Neural cell (in vitro differentiated cells): ENCODE results near the gene PER1. TPM values are rescaled to one million over a fixed set of nuclear protein-coding genes. Genes with fewer than 3 reads are reported as not detected.

ENCODE experiments used
- H2AFZ ChIP-seq: fragments of 200-600, 300-800 bp; sonication (generic), shearing (Covaris generic); 2 replicates; pipeline ENCODE4 v1.6.0; 2014; ENCODE audit warnings: low read depth, mild to moderate bottlenecking, antibody characterized with exemption, low read length, moderate library complexity
- H3F3A ChIP-seq: fragments of 200-600 bp; shearing (Covaris generic); 2 replicates; pipeline ENCODE4 v1.6.1; 2016; ENCODE audit warnings: mild to moderate bottlenecking, moderate library complexity, mixed read lengths, antibody characterized with exemption, low read length; ENCODE audit not compliant: insufficient read depth, poor library complexity, severe bottlenecking
- H3K27ac ChIP-seq: fragments of 200-600, 300-800 bp; sonication (generic), shearing (Covaris generic); 2 replicates; pipeline ENCODE4 v1.5.1; 2014; ENCODE audit warnings: mild to moderate bottlenecking, low read length, moderate library complexity
- H3K27me3 ChIP-seq: fragments of 300-800, 200-600 bp; sonication (generic), shearing (Covaris generic); 2 replicates; pipeline ENCODE4 v1.6.0; 2014; ENCODE audit warnings: mild to moderate bottlenecking, low read depth, low read length, moderate library complexity; ENCODE audit not compliant: insufficient read depth
- H3K36me3 ChIP-seq: fragments of 300-800, 200-600 bp; sonication (generic), shearing (Covaris generic); 2 replicates; pipeline ENCODE4 v1.5.1; 2014; ENCODE audit warnings: mild to moderate bottlenecking, antibody characterized with exemption, low read length, moderate library complexity; ENCODE audit not compliant: insufficient read depth
- H3K4me2 ChIP-seq: fragments of 300-800, 200-600 bp; sonication (generic), shearing (Covaris generic); 2 replicates; pipeline ENCODE4 v1.6.0; 2014; ENCODE audit warnings: mild to moderate bottlenecking, low read length
- H3K4me3 ChIP-seq: fragments of 300-800, 200-600 bp; sonication (generic), shearing (Covaris generic); 2 replicates; pipeline ENCODE4 v1.5.1; 2014; ENCODE audit warnings: mild to moderate bottlenecking, low read length, moderate library complexity
- H3K79me2 ChIP-seq: fragments of 200-600 bp; shearing (Covaris generic); replicated peaks from 2 replicates; pipeline ENCODE4 v1.6.0; 2014; ENCODE audit warnings: mild to moderate bottlenecking, low read length, moderate library complexity; ENCODE audit not compliant: insufficient read depth
- H3K9ac ChIP-seq: fragments of 300-800, 200-600 bp; sonication (generic), shearing (Covaris generic); 2 replicates; pipeline ENCODE4 v1.6.1; 2016; ENCODE audit warnings: mild to moderate bottlenecking, low read length, mixed read lengths
- H3K9me2 ChIP-seq: fragments of 200-600 bp; shearing (Covaris generic); 2 replicates; pipeline ENCODE4 v1.6.1; 2016; ENCODE audit warnings: mild to moderate bottlenecking, low read length, mixed read lengths; ENCODE audit not compliant: insufficient read depth
- H3K9me3 ChIP-seq: fragments of 200-600, 300-800 bp; sonication (generic), shearing (Covaris generic); 2 replicates; pipeline ENCODE4 v1.6.1; 2016; ENCODE audit warnings: mild to moderate bottlenecking, mixed run types, low read length, moderate library complexity, mixed read lengths
- H4K20me1 ChIP-seq: fragments of 200-600 bp; shearing (Covaris generic); 2 replicates; pipeline ENCODE4 v1.6.1; 2016; ENCODE audit warnings: mild to moderate bottlenecking, mixed run types; ENCODE audit not compliant: insufficient read depth
- CTCF ChIP-seq: fragments of 450-650 bp; IDR thresholded peaks from 2 replicates; pipeline ENCODE4 v1.5.1; 2014; ENCODE audit warnings: antibody characterized with exemption, mild to moderate bottlenecking, moderate library complexity; ENCODE audit not compliant: poor library complexity, severe bottlenecking
- EP300 ChIP-seq: fragments of 450-650 bp; conservative IDR thresholded peaks from 2 replicates; pipeline ENCODE4 v1.6.1; 2014; ENCODE audit warnings: antibody characterized with exemption, mild to moderate bottlenecking, moderate library complexity; ENCODE audit not compliant: poor library complexity, severe bottlenecking
- EZH2 ChIP-seq: fragments of 200-600, 300-800 bp; shearing (Covaris generic), sonication (generic); IDR thresholded peaks from 2 replicates; pipeline ENCODE4 v1.6.1; 2014; ENCODE audit warnings: antibody characterized with exemption, low read length, borderline replicate concordance, mild to moderate bottlenecking; ENCODE audit not compliant: insufficient read depth, poor library complexity, severe bottlenecking
- MXI1 ChIP-seq: fragments of 450-650 bp; conservative IDR thresholded peaks from 2 replicates; pipeline ENCODE4 v1.6.1; 2014; ENCODE audit warnings: antibody characterized with exemption, mild to moderate bottlenecking; ENCODE audit not compliant: poor library complexity, severe bottlenecking
- POLR2AphosphoS5 ChIP-seq: IDR thresholded peaks from 2 replicates; pipeline ENCODE4 v1.6.1; 2012
- RAD21 ChIP-seq: fragments of 450-650 bp; conservative IDR thresholded peaks from 2 replicates; pipeline ENCODE4 v1.6.1; 2014; ENCODE audit warnings: antibody characterized with exemption, mild to moderate bottlenecking, moderate library complexity
- REST ChIP-seq: IDR thresholded peaks from 2 replicates; pipeline ENCODE4 v1.6.1; 2012; ENCODE audit warnings: borderline replicate concordance
- SMC3 ChIP-seq: fragments of 450-650 bp; conservative IDR thresholded peaks from 2 replicates; pipeline ENCODE4 v1.6.1; 2014; ENCODE audit warnings: antibody characterized with exemption, mild to moderate bottlenecking, moderate library complexity; ENCODE audit not compliant: poor library complexity
- TAF1 ChIP-seq: IDR thresholded peaks from 2 replicates; pipeline ENCODE4 v1.6.1; 2012; ENCODE audit warnings: low read depth
- polyA minus RNA-seq: library from RNA; depleted of rRNA, polyadenylated mRNA; stranded (reverse); fragments of >200 nt; gene quantifications from 2 replicates; pipeline ENCODE4 v1.2.3, GENCODE V29; 2014
- polyA plus RNA-seq: library from polyadenylated mRNA; depleted of rRNA; stranded (reverse); fragments of >200 nt; gene quantifications from 2 replicates; pipeline ENCODE4 v1.2.3, GENCODE V29; 2014

The PER1 gene
- polyA plus RNA-seq = 1.9 and 2.0 TPM in 2 replicates
- polyA minus RNA-seq = 16.8 and 20.2 TPM in 2 replicates

GRCh38 chr17:8152112-8152775 lies at the start of gene PER1:
TSS of gene PER1 (minus strand) at chr17:8152404. CDS start at chr17:8150706, 1,698 bp downstream.
- Histone ChIP-seq H3K79me2 (no peaks in the 10 kb centered on the region), H3K27me3 (no peaks in the 10 kb centered on the region), H3K36me3 (no peaks in the 10 kb centered on the region), H3K9me3 (no peaks in the 10 kb centered on the region), H4K20me1 (no peaks in the 10 kb centered on the region), H3F3A (peaks cover 6% of the 10 kb centered on the region), H3K9ac (peak within 1 kb of the TSS; percentile 95), H3K27ac (peak within 1 kb of the TSS; percentile 95), H2AFZ (peak within 1 kb of the TSS; percentile 2), H3K4me3 (peak within 1 kb of the TSS; percentile 92), H3K9me2 (no peaks in the 10 kb centered on the region), H3K4me2 (peak within 1 kb of the TSS; percentile 89)
- TF ChIP-seq MXI1 (peak; percentile 86), REST (peak; percentile 85), POLR2AphosphoS5 (peak; percentile 99), EZH2 (no peak), TAF1 (peak; percentile 85), EP300 (peak; percentile 53), SMC3 (no peak)

GRCh38 chr17:8192070-8192815 lies 40.0 kb upstream of the PER1 start:
- no peaks in the 10 kb centered on the region for H3K79me2 ChIP-seq
- H3K27ac ChIP-seq = peak overlapping the region; percentile 99
- H3K9me3 ChIP-seq = no peaks in the 10 kb centered on the region
- peak overlapping the region; percentile 100 for H3K4me2 ChIP-seq
- peak overlapping the region; percentile 79 for H3K9ac ChIP-seq
- H3K9me2 ChIP-seq = no peaks in the 10 kb centered on the region
- peak overlapping the region; percentile 97 for H2AFZ ChIP-seq
- no peaks in the 10 kb centered on the region for H3K27me3 ChIP-seq
- H3F3A ChIP-seq = peaks cover 18% of the 10 kb centered on the region
- peaks cover 3% of the 10 kb centered on the region for H4K20me1 ChIP-seq
- TF ChIP-seq EP300 = peak; percentile 47
- TF ChIP-seq EZH2 = no peak
- TF ChIP-seq CTCF = no peak
- peak; percentile 95 for TF ChIP-seq REST
- TF ChIP-seq TAF1 = peak; percentile 93
- peak; percentile 98 for TF ChIP-seq POLR2AphosphoS5
- TF ChIP-seq SMC3 = peak; percentile 26
- peak; percentile 47 for TF ChIP-seq MXI1
- TF ChIP-seq RAD21 = no peak
- no peaks in the 10 kb centered on the region for H3K36me3 ChIP-seq
- H3K4me3 ChIP-seq = peak overlapping the region; percentile 67
